ENCODE results near the gene MIOX.
A peak's percentile ranks its signal among the peaks of the same experiment; 100 is the strongest.

Gene MIOX

GRCh38 chr22:50473855-50474671, 12.6 kb upstream of the MIOX start:
- peak; percentile 52 for DNase-seq

- DNase-seq: peak; percentile 87
These were observed 11.7 kb upstream of the MIOX start, which contains the start of gene SBF1 for GRCh38 chr22:50474710-50475651. Gene SBF1 (minus strand): TSS chr22:50475035. CDS start chr22:50474840, 195 bp downstream.

- DNase-seq: no peak
These were observed 11.0 kb upstream of the MIOX start for GRCh38 chr22:50475652-50476002.

- DNase-seq: no peak
These were observed 9.8 kb upstream of the MIOX start for GRCh38 chr22:50476868-50477267.

GRCh38 chr22:50477923-50478322, 8.7 kb upstream of the MIOX start:
- DNase-seq: no peak

- DNase-seq: no peak
These were observed 6.9 kb upstream of the MIOX start for GRCh38 chr22:50479721-50480120.

- no peak for DNase-seq
These were observed 5.6 kb upstream of the MIOX start for GRCh38 chr22:50481045-50481439.

GRCh38 chr22:50481440-50482106, 5.1 kb upstream of the MIOX start, which contains the start of gene ADM2:
Gene ADM2 (plus strand): TSS chr22:50481543. CDS start chr22:50481848, 305 bp downstream.
- peak; percentile 54 for DNase-seq

GRCh38 chr22:50482107-50483074, 4.3 kb upstream of the MIOX start:
- DNase-seq: no peak

- no peak for DNase-seq
These were observed 3.6 kb upstream of the MIOX start for GRCh38 chr22:50483106-50483505.

- DNase-seq: no peak
These were observed 3.1 kb upstream of the MIOX start for GRCh38 chr22:50483556-50483955.

- DNase-seq: no peak
These were observed 2.4 kb upstream of the MIOX start for GRCh38 chr22:50483977-50484853.

GRCh38 chr22:50485221-50486131, 1.2 kb upstream of the MIOX start:
- DNase-seq: no peak

- DNase-seq: no peak
These were observed 789 bp downstream of the MIOX start for GRCh38 chr22:50487290-50488005.

- DNase-seq: no peak
These were observed 1.5 kb downstream of the MIOX start for GRCh38 chr22:50488006-50488677.

- DNase-seq: no peak
These were observed 2.2 kb downstream of the MIOX start for GRCh38 chr22:50488886-50489285.

GRCh38 chr22:50489363-50490243, 2.9 kb downstream of the MIOX start:
- DNase-seq: no peak
